ENCODE measurements around the gene YTHDF1. TPM values are rescaled to one million over a fixed set of nuclear protein-coding genes. Genes with fewer than 3 reads are reported as not detected.
A peak's percentile ranks its signal among the peaks of the same experiment; 100 is the strongest.

The YTHDF1 gene
- total RNA-seq (2012; rRNA removed) (10.9 and 13.9 TPM in 2 replicates), polyA plus RNA-seq (2012; rRNA removed) (21.3 and 22.6 TPM in 2 replicates), Bru-seq, nascent RNA (percentile 84 among the genes with signal in this experiment), BruChase-seq, experiment 1, labeled RNA remaining after a 6-hour chase (percentile 83 among the genes with signal in this experiment), BruChase-seq, experiment 2, labeled RNA remaining after a 2-hour chase (percentile 90 among the genes with signal in this experiment)
- polyA plus RNA-seq (2012; cell fraction: cytosol; rRNA removed): 11.8 and 17.6 TPM in 2 replicates
- 28.4 and 31.6 TPM in 2 replicates for polyA plus RNA-seq (2012; cell fraction: nucleus; rRNA removed; ENCODE audit: low replicate concordance)
- long read RNA-seq, transcript YTHDF1-202 (5 exons, 3,301 nt): major isoform, 40 of 90 reads
- long read RNA-seq, partial matches to known transcripts: 45 of 90 reads
- long read RNA-seq, other reads (novel, unspliced or antisense): 3 of 90 reads

DNA sequence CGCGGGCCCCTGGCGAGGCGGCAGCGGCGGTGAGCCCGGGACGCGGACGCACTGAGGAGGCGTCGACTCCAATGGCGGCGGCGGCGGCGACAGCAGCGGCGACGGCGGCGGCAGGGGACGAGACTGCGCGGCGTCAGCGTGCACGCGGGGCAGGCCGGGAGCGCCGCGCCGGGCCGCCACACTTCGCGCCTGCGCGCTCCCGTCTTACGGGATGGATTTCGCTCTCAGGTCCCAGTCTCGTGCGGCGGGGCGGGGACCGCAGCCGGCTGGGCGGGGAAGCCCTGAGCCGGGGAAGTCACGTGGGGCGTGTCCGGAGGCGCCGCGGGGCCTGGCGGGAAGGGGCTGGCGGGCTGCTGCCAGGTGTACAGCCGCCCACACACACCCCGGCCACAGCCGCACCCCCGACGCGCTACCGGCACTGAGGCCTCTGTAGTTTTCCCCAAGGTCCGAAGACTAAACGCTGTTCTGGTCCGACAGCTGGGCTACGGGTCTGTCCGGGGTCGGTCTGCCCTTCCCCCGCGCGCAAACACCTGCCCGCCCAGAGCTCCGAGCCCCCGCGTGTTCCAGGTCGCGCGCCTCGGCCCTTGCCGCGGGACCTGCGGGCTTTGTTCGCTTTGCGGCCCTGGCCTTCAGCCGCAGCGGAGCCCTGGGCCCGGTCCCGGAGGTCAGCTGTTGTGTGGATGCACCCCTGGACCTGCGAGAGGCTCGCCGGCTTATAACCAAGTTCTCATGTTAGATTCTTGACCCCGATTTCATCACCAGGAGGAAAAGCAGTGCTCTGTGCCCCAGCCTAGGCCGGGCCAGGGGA, at the start of gene YTHDF1:
Gene YTHDF1, minus strand, starts transcription at position 91 of the 808 bp plus-strand sequence. CDS start 239 bp downstream, outside the sequence.
- peaks cover 18% of the 10 kb centered on the region for H3K36me3 ChIP-seq (ENCODE audit: control insufficient read depth, insufficient read depth, low read length)
- H3K79me1 ChIP-seq (ENCODE audit: low read depth in 1 of 2, low read length in 2 of 2): peaks cover 18 to 38% of the 10 kb centered on the region in 2 experiments
- H3K9me1 ChIP-seq (ENCODE audit: insufficient read depth, low read length): peaks cover 6% of the 10 kb centered on the region; the same call in 1 of the 2 replicates
- peak within 1 kb of the TSS; percentile 93 for H4K5ac ChIP-seq (ENCODE audit: low read depth, low read length)
- peak within 1 kb of the TSS; percentile 99 for H2AFZ ChIP-seq (replicated peaks; ENCODE audit: low read length, poor library complexity)
- peak within 1 kb of the TSS; percentile 79 for H3K27ac ChIP-seq (ENCODE audit: insufficient read depth, low read length)
- CTCF ChIA-PET: interaction anchor here (1.1 kb wide), 1 partner anchor 9 kb away, joined by 3 read pairs; no protein-coding TSS in a partner anchor
- no peaks in the 10 kb centered on the region for H3K9me3 ChIP-seq (ENCODE audit: control insufficient read depth, insufficient read depth, low read length)
- H2AK5ac ChIP-seq (ENCODE audit: low read depth, low read length): peak within 1 kb of the TSS; percentile 27
- peak within 1 kb of the TSS; percentile 86 for H3K9ac ChIP-seq (ENCODE audit: low read depth, low read length)
- H4K91ac ChIP-seq (ENCODE audit: insufficient read depth, low read depth, low read length): peak within 1 kb of the TSS; percentile 81
- WGBS, 2 experiments (ENCODE audit: extremely low coverage in 2 of 2, insufficient read length in 1 of 2): 1% methylated on average over 48 of the region's 96 CpGs; no CpG with 5 or more reads in 1 of the 2 experiments
- peak within 1 kb of the TSS; percentile 64 for H2BK120ac ChIP-seq (ENCODE audit: low read depth, low read length)
- H2BK5ac ChIP-seq (ENCODE audit: low read depth, low read length, poor library complexity, severe bottlenecking): no peak within 1 kb of the TSS
- intact Hi-C loops (cut with micrococcal nuclease): loop anchor here (5.0 kb wide), 1 partner anchor 56 kb away; the partner anchor contains the start of gene ARFGAP1
- peak within 1 kb of the TSS; percentile 74 for H3K14ac ChIP-seq (replicated peaks; ENCODE audit: low read depth, low read length)
- H3K18ac ChIP-seq (ENCODE audit: low read depth, low read length): no peak within 1 kb of the TSS
- POLR2A ChIA-PET (ENCODE audit: unreplicated experiment): no interaction called here
- peaks cover 6% of the 10 kb centered on the region for H3K4me1 ChIP-seq (ENCODE audit: control insufficient read depth, insufficient read depth, low read length)
- ATAC-seq (ENCODE audit: low read depth) (peak; percentile 96), DNase-seq (peak; percentile 90)
- H2AK9ac ChIP-seq (replicated peaks; ENCODE audit: low read depth, low read length, poor library complexity): peak within 1 kb of the TSS; percentile 93
- H2BK20ac ChIP-seq (ENCODE audit: low read depth, low read length): no peak within 1 kb of the TSS
- H3K23ac ChIP-seq (ENCODE audit: low read depth, low read length): peak within 1 kb of the TSS; percentile 71
- H3K56ac ChIP-seq (ENCODE audit: extremely low read depth, insufficient read depth, low read length): peak within 1 kb of the TSS; percentile 48
- in situ Hi-C loops (cut with MboI; ENCODE audit: low sequenced_read_pairs): no loop called here
- H4K20me1 ChIP-seq (ENCODE audit: insufficient read depth, low read length): peaks cover 40% of the 10 kb centered on the region
- H3K4me2 ChIP-seq (ENCODE audit: low read depth, low read length): peak within 1 kb of the TSS; percentile 96
- dilution Hi-C loops (cut with HindIII; ENCODE audit: low sequenced_read_pairs, unreplicated experiment): no loop called here
- H3K4me3 ChIP-seq (ENCODE audit: insufficient read depth, low read depth, low read length): peak within 1 kb of the TSS; percentile 89
- H2BK15ac ChIP-seq (ENCODE audit: low read depth, low read length): no peak within 1 kb of the TSS
- no TSS peak for BruUV-seq (replicated peaks)
- H3K4ac ChIP-seq (ENCODE audit: low read depth, low read length): peak within 1 kb of the TSS; percentile 88
- H3K27me3 ChIP-seq (ENCODE audit: control insufficient read depth, insufficient read depth, low read length): peaks cover 16% of the 10 kb centered on the region; the same call in 1 of the 2 replicates
- peak within 1 kb of the TSS; percentile 86 to 96 for H4K8ac ChIP-seq (ENCODE audit: low read depth in 2 of 2, low read length in 2 of 2)
- peak; percentile 94 for TF ChIP-seq MXI1 (IDR thresholded peaks at IDR 0.05; ENCODE audit: borderline replicate concordance, low read depth, low read length)
- TF ChIP-seq, protein P1, sequence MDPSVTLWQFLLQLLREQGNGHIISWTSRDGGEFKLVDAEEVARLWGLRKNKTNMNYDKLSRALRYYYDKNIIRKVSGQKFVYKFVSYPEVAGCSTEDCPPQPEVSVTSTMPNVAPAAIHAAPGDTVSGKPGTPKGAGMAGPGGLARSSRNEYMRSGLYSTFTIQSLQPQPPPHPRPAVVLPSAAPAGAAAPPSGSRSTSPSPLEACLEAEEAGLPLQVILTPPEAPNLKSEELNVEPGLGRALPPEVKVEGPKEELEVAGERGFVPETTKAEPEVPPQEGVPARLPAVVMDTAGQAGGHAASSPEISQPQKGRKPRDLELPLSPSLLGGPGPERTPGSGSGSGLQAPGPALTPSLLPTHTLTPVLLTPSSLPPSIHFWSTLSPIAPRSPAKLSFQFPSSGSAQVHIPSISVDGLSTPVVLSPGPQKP (IDR thresholded peaks at IDR 0.05; ENCODE audit: borderline replicate concordance, low read depth, low read length): no peak
- TF ChIP-seq MAFK (IDR thresholded peaks at IDR 0.05; ENCODE audit: low read depth, low read length): no peak
- TF ChIP-seq BHLHE40 (IDR thresholded peaks at IDR 0.05; ENCODE audit: low read depth, low read length): peak; percentile 99
- no peak for TF ChIP-seq RCOR1 (IDR thresholded peaks at IDR 0.05; ENCODE audit: insufficient replicate concordance, low read length)
- peak; percentile 55; the same call in 1 of the 2 replicates for TF ChIP-seq MAZ (IDR thresholded peaks at IDR 0.05; ENCODE audit: borderline replicate concordance, low read depth, low read length)
- TF ChIP-seq, protein P2, sequence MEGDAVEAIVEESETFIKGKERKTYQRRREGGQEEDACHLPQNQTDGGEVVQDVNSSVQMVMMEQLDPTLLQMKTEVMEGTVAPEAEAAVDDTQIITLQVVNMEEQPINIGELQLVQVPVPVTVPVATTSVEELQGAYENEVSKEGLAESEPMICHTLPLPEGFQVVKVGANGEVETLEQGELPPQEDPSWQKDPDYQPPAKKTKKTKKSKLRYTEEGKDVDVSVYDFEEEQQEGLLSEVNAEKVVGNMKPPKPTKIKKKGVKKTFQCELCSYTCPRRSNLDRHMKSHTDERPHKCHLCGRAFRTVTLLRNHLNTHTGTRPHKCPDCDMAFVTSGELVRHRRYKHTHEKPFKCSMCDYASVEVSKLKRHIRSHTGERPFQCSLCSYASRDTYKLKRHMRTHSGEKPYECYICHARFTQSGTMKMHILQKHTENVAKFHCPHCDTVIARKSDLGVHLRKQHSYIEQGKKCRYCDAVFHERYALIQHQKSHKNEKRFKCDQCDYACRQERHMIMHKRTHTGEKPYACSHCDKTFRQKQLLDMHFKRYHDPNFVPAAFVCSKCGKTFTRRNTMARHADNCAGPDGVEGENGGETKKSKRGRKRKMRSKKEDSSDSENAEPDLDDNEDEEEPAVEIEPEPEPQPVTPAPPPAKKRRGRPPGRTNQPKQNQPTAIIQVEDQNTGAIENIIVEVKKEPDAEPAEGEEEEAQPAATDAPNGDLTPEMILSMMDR (conservative IDR thresholded peaks at IDR 0.05; ENCODE audit: low read depth, low read length): no peak
- TF ChIP-seq, protein P3, sequence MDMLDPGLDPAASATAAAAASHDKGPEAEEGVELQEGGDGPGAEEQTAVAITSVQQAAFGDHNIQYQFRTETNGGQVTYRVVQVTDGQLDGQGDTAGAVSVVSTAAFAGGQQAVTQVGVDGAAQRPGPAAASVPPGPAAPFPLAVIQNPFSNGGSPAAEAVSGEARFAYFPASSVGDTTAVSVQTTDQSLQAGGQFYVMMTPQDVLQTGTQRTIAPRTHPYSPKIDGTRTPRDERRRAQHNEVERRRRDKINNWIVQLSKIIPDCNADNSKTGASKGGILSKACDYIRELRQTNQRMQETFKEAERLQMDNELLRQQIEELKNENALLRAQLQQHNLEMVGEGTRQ (IDR thresholded peaks at IDR 0.05; ENCODE audit: low read depth, low read length): peak; percentile 97
- no peak for TF ChIP-seq CHD1 (IDR thresholded peaks at IDR 0.05; ENCODE audit: low read depth, low read length)
- no peak for TF ChIP-seq NFE2L2 (IDR thresholded peaks at IDR 0.05; ENCODE audit: low read depth, low read length)
- TF ChIP-seq FOS (IDR thresholded peaks at IDR 0.05; ENCODE audit: low read depth, low read length): no peak
